BLaER1 treated with 17β-estradiol and CSF1 and Interleukin-3, amounts not matched to agents 10 nM and 100 nM (cell line): ENCODE data around the gene CLSTN1.

Experiments used
- H3K27ac ChIP-seq, 11 experiments: shearing (Covaris generic); formaldehyde crosslinking; 2 replicates each; pipeline ENCODE4 v1.8.1; 2022
- H3K27me3 ChIP-seq, 11 experiments: shearing (Covaris generic); formaldehyde crosslinking; 2 replicates each; pipeline ENCODE4 v1.8.1; 2022
- H3K36me3 ChIP-seq, 11 experiments: shearing (Covaris generic); formaldehyde crosslinking; 2 replicates each; pipeline ENCODE4 v1.8.1; 2022
- H3K4me1 ChIP-seq, 10 experiments: shearing (Covaris generic); formaldehyde crosslinking; 2 replicates each; pipeline ENCODE4 v1.8.1; 2022
- H3K4me2 ChIP-seq, 11 experiments: shearing (Covaris generic); formaldehyde crosslinking; 2 replicates each; pipeline ENCODE4 v1.8.1; 2022
- H3K4me3 ChIP-seq, 10 experiments: shearing (Covaris generic); formaldehyde crosslinking; 2 replicates each; pipeline ENCODE4 v1.8.1; 2022
- H3K9ac ChIP-seq, 11 experiments: shearing (Covaris generic); formaldehyde crosslinking; 2 replicates each; pipeline ENCODE4 v1.8.1; 2022
- H3K9me3 ChIP-seq, 11 experiments: shearing (Covaris generic); formaldehyde crosslinking; replicated peaks in 1 of 11; 2 replicates each; pipeline ENCODE4 v1.8.1; 2022
- H4K20me1 ChIP-seq, 11 experiments: shearing (Covaris generic); formaldehyde crosslinking; 2 replicates each; pipeline ENCODE4 v1.8.1; 2022
- Cebpa-rat ChIP-seq, 11 experiments: shearing (Covaris generic); IDR thresholded peaks; 2 replicates each; pipeline ENCODE4 v1.8.1; 2022

CLSTN1 gene

DNA sequence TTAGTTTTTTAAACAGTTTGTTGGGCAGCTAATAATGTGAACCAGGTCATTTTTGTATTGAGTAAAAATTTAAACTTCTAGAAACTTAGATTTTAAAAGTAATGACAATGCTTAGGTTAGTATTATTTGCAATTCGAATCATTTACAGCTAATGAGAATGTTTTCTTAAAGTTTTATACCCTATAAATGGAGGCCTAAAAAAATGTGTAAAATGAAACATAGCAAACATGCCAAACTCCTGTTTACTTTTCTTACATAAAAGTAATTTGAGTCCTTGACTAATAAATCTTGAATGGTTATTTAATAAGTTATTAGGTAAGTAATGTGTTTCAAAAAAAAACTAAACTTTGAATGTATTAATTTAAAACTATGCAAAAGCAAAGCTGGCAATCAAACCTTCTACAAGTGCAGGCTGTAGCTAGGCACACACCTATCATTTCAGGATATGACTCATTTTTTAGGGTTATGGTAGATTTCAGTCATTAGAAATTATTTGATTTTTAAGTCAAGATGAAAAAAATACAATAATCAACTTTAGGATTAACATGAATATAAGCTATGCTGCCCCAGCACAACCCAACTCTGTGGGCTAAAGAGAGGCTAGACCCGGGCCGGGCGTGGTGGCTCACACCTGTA lies 41.5 kb downstream of the CLSTN1 start:
- peaks cover 18 to 97% (median 70%) of the 10 kb centered on the region in 11 experiments; a peak in 20 of 22 replicates for H4K20me1 ChIP-seq
- peak overlapping the region in 9 of 11 experiments; percentile 2 to 55 (median 37); a peak in 12 of 22 replicates for H3K4me2 ChIP-seq
- H3K27ac ChIP-seq = no peak overlapping the region
- H3K4me3 ChIP-seq = no peak overlapping the region
- TF ChIP-seq Cebpa-rat (IDR thresholded peaks at IDR 0.05) = no peak
- H3K27me3 ChIP-seq = no peaks in the 10 kb centered on the region
- no peaks in the 10 kb centered on the region for H3K9me3 ChIP-seq
- peaks cover 14 to 51% (median 41%) of the 10 kb centered on the region in 10 experiments for H3K4me1 ChIP-seq
- no peaks in the 10 kb centered on the region; a peak in 1 of 22 replicates for H3K36me3 ChIP-seq
- H3K9ac ChIP-seq = no peak overlapping the region

DNA sequence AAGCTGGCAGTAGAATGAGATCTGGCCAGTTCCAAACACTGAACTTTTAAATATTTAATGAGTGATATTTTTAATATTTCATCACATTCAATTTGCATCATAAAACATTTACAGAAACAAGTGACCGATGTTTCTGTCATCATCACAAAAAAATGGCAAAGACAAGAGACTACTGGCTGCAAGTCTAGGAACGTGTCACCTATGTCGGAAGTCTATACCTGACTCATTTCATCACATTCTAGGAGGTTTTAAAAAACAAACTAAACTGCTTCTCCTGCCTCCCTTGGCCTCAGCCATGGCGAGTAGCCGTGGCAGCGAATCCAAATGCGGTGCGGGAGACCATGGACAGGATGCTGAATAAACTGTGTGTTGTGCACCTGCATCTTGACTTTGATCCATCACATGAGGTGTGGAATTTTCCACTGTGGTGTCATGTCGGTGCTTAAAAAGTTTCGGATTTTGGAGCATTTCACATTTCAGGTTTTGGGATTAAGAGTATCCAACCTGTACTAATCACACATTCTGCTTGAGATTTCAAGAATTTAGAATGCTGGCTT lies 43.1 kb downstream of the CLSTN1 start:
- Histone ChIP-seq H3K27ac (no peak overlapping the region), H3K9ac (no peak overlapping the region), H3K9me3 (no peaks in the 10 kb centered on the region), H3K36me3 (peaks cover 0 to 7% (median 0%) of the 10 kb centered on the region in 11 experiments; a peak in 3 of 22 replicates), H4K20me1 (peaks cover 14 to 97% (median 67%) of the 10 kb centered on the region in 11 experiments; a peak in 19 of 22 replicates), H3K4me2 (no peak overlapping the region), H3K4me3 (no peak overlapping the region), H3K4me1 (peaks cover 6 to 49% (median 31%) of the 10 kb centered on the region in 10 experiments), H3K27me3 (no peaks in the 10 kb centered on the region)
- no peak for TF ChIP-seq Cebpa-rat (IDR thresholded peaks at IDR 0.05)

DNA sequence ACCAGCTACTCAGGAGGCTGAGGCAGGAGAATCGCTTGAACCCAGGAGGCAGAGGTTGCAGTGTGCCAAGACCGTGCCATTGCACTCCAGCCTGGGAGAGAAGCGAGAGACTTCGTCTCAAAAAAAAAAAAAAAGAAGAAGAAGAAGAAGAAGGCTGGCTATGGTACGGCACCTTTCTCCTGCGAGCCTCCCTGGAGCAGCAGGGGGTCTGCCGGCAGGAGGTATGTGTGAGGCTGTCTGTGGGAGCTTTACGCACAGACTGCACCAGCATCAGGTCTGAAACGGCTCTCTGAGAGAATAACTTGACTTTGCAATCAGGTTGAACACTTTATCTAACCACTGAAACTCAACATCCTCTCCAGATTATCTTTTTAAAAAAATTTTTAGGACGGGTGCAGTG lies 44.9 kb downstream of the CLSTN1 start:
- Histone ChIP-seq H3K36me3 (peaks cover 0 to 16% (median 5%) of the 10 kb centered on the region in 11 experiments; a peak in 5 of 22 replicates), H3K4me3 (no peak overlapping the region), H4K20me1 (peaks cover 6 to 97% (median 58%) of the 10 kb centered on the region in 11 experiments; a peak in 19 of 22 replicates), H3K9me3 (no peaks in the 10 kb centered on the region), H3K9ac (no peak overlapping the region), H3K27me3 (no peaks in the 10 kb centered on the region), H3K4me2 (no peak overlapping the region), H3K27ac (no peak overlapping the region), H3K4me1 (peaks cover 0 to 36% (median 20%) of the 10 kb centered on the region in 10 experiments; a peak in 19 of 20 replicates)
- no peak for TF ChIP-seq Cebpa-rat (IDR thresholded peaks at IDR 0.05)

- H3K4me3 ChIP-seq = no peak overlapping the region
- no peaks in the 10 kb centered on the region for H3K9me3 ChIP-seq
- H3K27me3 ChIP-seq = no peaks in the 10 kb centered on the region
- H3K4me2 ChIP-seq = peak overlapping the region in 3 of 11 experiments; percentile 3 to 32 (median 20); a peak in 3 of 22 replicates
- H3K27ac ChIP-seq = no peak overlapping the region
- peaks cover 4 to 93% (median 50%) of the 10 kb centered on the region in 11 experiments; a peak in 18 of 22 replicates for H4K20me1 ChIP-seq
- no peak overlapping the region for H3K9ac ChIP-seq
- peaks cover 12 to 35% (median 21%) of the 10 kb centered on the region in 11 experiments for H3K36me3 ChIP-seq
- H3K4me1 ChIP-seq = peaks cover 0 to 21% (median 8%) of the 10 kb centered on the region in 10 experiments; a peak in 9 of 20 replicates
- no peak for TF ChIP-seq Cebpa-rat (IDR thresholded peaks at IDR 0.05)
Observed at GRCh38 chr1:9776685-9777084, 47.1 kb downstream of the CLSTN1 start.

DNA sequence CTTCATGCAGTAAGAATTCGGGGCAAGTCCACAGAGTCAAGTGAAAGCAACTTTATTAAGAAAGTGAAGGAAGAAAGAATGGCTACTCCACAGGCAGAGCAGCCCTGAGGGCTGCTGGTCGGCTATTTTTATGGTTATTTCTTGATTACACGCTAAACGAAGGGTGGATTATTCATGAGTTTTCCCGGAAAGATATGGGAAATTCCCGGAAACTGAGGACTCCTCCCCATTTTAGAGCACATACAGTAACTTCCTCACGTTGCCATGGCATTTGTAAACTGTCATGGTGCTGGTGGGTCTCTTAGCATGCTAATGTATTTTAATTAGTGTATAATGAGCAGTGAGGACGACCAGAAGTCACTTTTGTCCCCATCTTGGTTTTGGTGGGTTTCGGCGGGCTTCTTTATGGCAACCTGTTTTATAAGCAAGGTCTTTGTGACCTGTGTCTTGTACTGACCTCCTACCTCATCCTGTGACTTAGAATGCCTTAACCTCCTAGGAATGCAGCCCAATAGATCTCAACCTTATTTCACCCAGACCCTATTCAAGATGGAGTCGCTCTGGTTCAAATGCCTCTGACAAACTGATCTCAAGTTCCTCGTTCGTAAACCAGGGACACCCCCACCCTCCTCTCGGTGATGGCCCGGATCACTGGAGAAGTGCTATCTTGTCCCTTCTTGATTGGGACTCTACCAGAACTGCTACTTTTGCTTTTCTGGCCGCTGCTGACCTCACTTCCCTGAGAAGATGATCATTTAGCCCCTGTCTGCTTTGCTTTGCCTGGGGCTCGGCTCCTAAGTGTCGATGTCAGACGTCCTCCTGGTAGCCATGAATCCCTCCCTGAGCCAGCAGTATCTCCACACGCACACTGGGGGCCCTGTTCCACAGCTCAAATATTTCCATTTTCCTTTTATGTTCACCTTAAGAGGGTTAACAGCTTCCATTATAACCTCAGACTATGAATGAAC lies 48.8 kb downstream of the CLSTN1 start:
- Histone ChIP-seq H3K4me1 (peaks cover 0 to 21% (median 6%) of the 10 kb centered on the region in 10 experiments; a peak in 8 of 20 replicates), H3K4me2 (no peak overlapping the region), H3K9ac (no peak overlapping the region), H3K36me3 (peaks cover 21 to 42% (median 31%) of the 10 kb centered on the region in 11 experiments), H4K20me1 (peaks cover 4 to 85% (median 48%) of the 10 kb centered on the region in 11 experiments; a peak in 18 of 22 replicates), H3K27ac (no peak overlapping the region), H3K27me3 (no peaks in the 10 kb centered on the region), H3K9me3 (no peaks in the 10 kb centered on the region), H3K4me3 (no peak overlapping the region)
- no peak for TF ChIP-seq Cebpa-rat (IDR thresholded peaks at IDR 0.05)

GRCh38 chr1:9770298-9770697 lies 53.5 kb downstream of the CLSTN1 start:
- no peak overlapping the region for H3K4me2 ChIP-seq
- TF ChIP-seq Cebpa-rat (IDR thresholded peaks at IDR 0.05) = no peak
- H3K27me3 ChIP-seq = no peaks in the 10 kb centered on the region
- no peaks in the 10 kb centered on the region for H3K9me3 ChIP-seq
- no peak overlapping the region for H3K9ac ChIP-seq
- peaks cover 12 to 27% (median 22%) of the 10 kb centered on the region in 10 experiments for H3K4me1 ChIP-seq
- H3K36me3 ChIP-seq = peaks cover 19 to 47% (median 31%) of the 10 kb centered on the region in 11 experiments
- no peak overlapping the region for H3K27ac ChIP-seq
- H3K4me3 ChIP-seq = no peak overlapping the region
- H4K20me1 ChIP-seq = peaks cover 7 to 73% (median 49%) of the 10 kb centered on the region in 11 experiments; a peak in 20 of 22 replicates

GRCh38 chr1:9768983-9769382 lies 54.8 kb downstream of the CLSTN1 start:
- Histone ChIP-seq H3K4me2 (peak overlapping the region in 1 of 11 experiments; percentile 29; a peak in 1 of 22 replicates), H3K4me3 (no peak overlapping the region), H3K27ac (no peak overlapping the region), H3K9ac (no peak overlapping the region), H3K36me3 (peaks cover 17 to 52% (median 31%) of the 10 kb centered on the region in 11 experiments), H4K20me1 (peaks cover 13 to 72% (median 50%) of the 10 kb centered on the region in 11 experiments; a peak in 20 of 22 replicates), H3K27me3 (no peaks in the 10 kb centered on the region), H3K4me1 (peaks cover 25 to 40% (median 33%) of the 10 kb centered on the region in 10 experiments), H3K9me3 (no peaks in the 10 kb centered on the region)
- no peak for TF ChIP-seq Cebpa-rat (IDR thresholded peaks at IDR 0.05)

DNA sequence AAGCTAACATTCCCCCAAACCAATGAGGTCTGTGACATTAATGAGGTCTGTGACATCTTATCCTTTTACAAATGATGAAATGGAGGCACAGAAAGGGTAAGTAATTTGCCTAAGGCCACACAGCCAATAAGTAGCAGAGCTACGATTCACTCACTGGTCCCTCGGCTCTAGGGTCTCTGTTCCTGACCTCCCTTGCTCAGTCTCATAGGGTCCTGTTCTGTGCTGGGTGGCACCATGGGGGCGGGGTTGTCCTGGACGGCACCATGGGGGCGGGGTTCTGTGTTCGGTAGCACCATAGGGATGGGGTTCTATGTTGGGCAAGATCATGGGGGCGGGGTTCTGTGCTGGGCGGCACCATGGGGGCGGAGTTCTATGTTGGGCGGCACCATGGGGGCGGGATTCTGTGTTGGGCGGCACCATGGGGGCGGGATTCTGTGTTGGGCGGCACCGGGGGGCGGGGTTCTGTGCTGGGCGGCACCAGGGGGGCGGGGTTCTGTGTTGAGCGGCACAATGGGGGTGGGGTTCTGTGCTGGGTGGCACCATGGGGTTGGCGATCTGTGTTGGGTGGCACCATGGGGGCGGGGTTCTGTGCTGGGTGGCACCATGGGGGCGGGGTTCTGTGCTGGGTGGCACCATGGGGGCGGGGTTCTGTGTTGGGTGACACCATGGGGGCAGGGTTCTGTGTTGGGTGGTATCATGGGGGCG lies 55.6 kb downstream of the CLSTN1 start:
- H3K4me2 ChIP-seq = no peak overlapping the region
- TF ChIP-seq Cebpa-rat (IDR thresholded peaks at IDR 0.05) = no peak
- no peak overlapping the region for H3K27ac ChIP-seq
- H3K4me3 ChIP-seq = no peak overlapping the region
- peaks cover 15 to 52% (median 30%) of the 10 kb centered on the region in 11 experiments for H3K36me3 ChIP-seq
- no peaks in the 10 kb centered on the region for H3K9me3 ChIP-seq
- H3K27me3 ChIP-seq = no peaks in the 10 kb centered on the region
- peaks cover 22 to 71% (median 56%) of the 10 kb centered on the region in 11 experiments; a peak in 20 of 22 replicates for H4K20me1 ChIP-seq
- H3K4me1 ChIP-seq = peaks cover 30 to 49% (median 42%) of the 10 kb centered on the region in 10 experiments
- H3K9ac ChIP-seq = no peak overlapping the region
